Heart right ventricle (tissue), 16 donors: ENCODE results near the gene COASY. TPM values are rescaled to one million over a fixed set of nuclear protein-coding genes. Genes with fewer than 3 reads are reported as not detected.

Source experiments
- ATAC-seq, 8 donors: fragments of 200-7000 bp; cut with Tn5 transposase; one replicate each; pipeline ENCODE4 v1.9.1; 2020; ENCODE audit warnings: mild to moderate bottlenecking in 8 of 8, moderate library complexity in 8 of 8, moderate number of reproducible peaks in 1 of 8
- DNase-seq, 2 donors: peaks; one replicate each; pipeline ENCODE4 v3.0.0-alpha.2; 2020
- H3K27ac ChIP-seq, 10 donors: fragments of 200-600 bp; sonication (generic) in 2 of 10; one replicate each; pipeline versions ENCODE4 v1.5.0 to v1.8.0; 2020 to 2022; ENCODE audit warnings: mild to moderate bottlenecking in 3 of 10
- H3K27me3 ChIP-seq, 7 donors: fragments of 200-600 bp; one replicate each; pipeline ENCODE4 v1.8.0; 2021 to 2022; ENCODE audit warnings: mild to moderate bottlenecking in 2 of 7
- H3K36me3 ChIP-seq, 9 donors: fragments of 200-600 bp; sonication (generic) in 1 of 9; one replicate each; pipeline versions ENCODE4 v1.5.0 to v1.8.0; 2020 to 2022; ENCODE audit warnings: mild to moderate bottlenecking in 2 of 9
- H3K4me1 ChIP-seq, 9 donors: fragments of 200-600 bp; sonication (generic) in 1 of 9; one replicate each; pipeline versions ENCODE4 v1.5.0 to v1.8.0; 2020 to 2022; ENCODE audit warnings: mild to moderate bottlenecking in 4 of 9
- H3K4me3 ChIP-seq, 10 donors: fragments of 200-600 bp; sonication (generic) in 2 of 10; one replicate each; pipeline versions ENCODE4 v1.5.0 to v1.8.0; 2020 to 2022; ENCODE audit warnings: mild to moderate bottlenecking in 7 of 10, moderate library complexity in 2 of 10
- H3K9me3 ChIP-seq, 11 donors: fragments of 200-600 bp in 10 of 11; sonication (generic) in 2 of 11; one replicate each; pipeline versions ENCODE4 v1.5.0 to v1.8.0; 2013 to 2022; ENCODE audit warnings: mild to moderate bottlenecking in 2 of 11, control low read depth in 1 of 11, moderate library complexity in 1 of 11
- CTCF ChIP-seq, 9 donors: fragments of 200-600 bp; sonication (generic) in 2 of 9; IDR thresholded peaks; one replicate each; pipeline versions ENCODE4 v1.5.0 to v1.8.0; 2021 to 2022; ENCODE audit warnings: antibody characterized with exemption in 9 of 9, mild to moderate bottlenecking in 5 of 9, moderate library complexity in 1 of 9
- WGBS, 2 donors: extraction: QIAGEN DNeasy Blood & Tissue Kit; methylation state at CpG; one replicate each; pipeline ENCODE4 v1.1.7; 2013; ENCODE audit warnings: inconsistent platforms in 1 of 2; 5-methylcytosine and 5-hydroxymethylcytosine counted together
- intact Hi-C, 10 donors: fragments of 100-400 bp; cut with DNase I; formaldehyde crosslinking; loops; one replicate each; pipeline versions ENCODE4 v1.11.1 to v1.14.2; 2022
- polyA plus RNA-seq, 2 donors: library from polyadenylated mRNA; stranded (reverse); fragments of 200-250 nt; gene quantifications; one replicate each; pipeline ENCODE4 v1.2.3, GENCODE V29; 2013
- total RNA-seq, 10 donors: library from RNA; stranded (reverse); fragmentation: NEBNext Ultra II Directional in 3 of 10; extraction: Animal tissue kit (Norgen Biotek cat#: 25700) in 3 of 10; gene quantifications; one replicate each; pipeline versions ENCODE4 v1.2.1 to v1.2.4, GENCODE V29; 2021 to 2023
- donor health status: Arrhythmogenic right ventricular cardiomyopathy.
- donor health status: ischemic (EF 13 %, LVEDD 7.1; RV severe dilation, severe dysfunction).
- donor health status: healthy with polysubstance abuse.
- donor health status: DM: no; HTN: yes; CAD: no.
- donor health status: DM: no; HTN: no; CAD: no.
- donor health status: ischemic (EF 25% LVEDD 6.9; RV normal size, moderate dysfunction).
- donor health status: ischemic (EF 25% LVEDD 5.7; RV mildly dilated, moderate dysfunction).
- donor health status: healthy.
- donor health status: DM: yes; HTN: yes; CAD: no.
- donor health status: Ischemic cardiomyopathy.
- donor health status: ischemic (EF 35%, LVEDD 5.7; RV mildly dilated, moderate dysfunction).
- donor health status: nonischemic (EF 11% LVEDD 7.7; RV severe dilation, severe dysfunction).
- donor health status: DM: yes; HTN: yes; CAD: no.
- donor health status: PGD.
- donor health status: ischemic (EF 29% LVEDD 5.4; RV normal size, mild dysfunction).
- donor health status: nonischemic (EF 23%, LVEDD 6.1; RV moderate dilation, normal function).

The COASY gene
- total and polyA plus RNA-seq, 12 donors: 29.7 to 56.9 (median 34.5) TPM

GRCh38 chr17:42520540-42520951, 41.4 kb upstream of the COASY start:
- intact Hi-C loops: loop anchor here in 5 of 10 donors (5.0 to 10.0 kb wide), 6 partner anchors 93 to 556 kb away; partner anchors contain the start of genes CNP (in 1 of the 5), HCRT (in 1 of the 5), HSPB9 (in 1 of the 5) and KAT2A (in 1 of the 5)
- ATAC-seq (peak in 2 of 8 donors; percentile 3 to 4), DNase-seq (no peak)
- WGBS, 2 donors: 37 to 48% methylated on average over 9 of the region's 9 CpGs
- Histone ChIP-seq H3K27me3 (no peaks in the 10 kb centered on the region), H3K27ac (peak overlapping the region; percentile 92 to 98 (median 95)), H3K4me3 (peak overlapping the region in 1 of 10 donors; percentile 17), H3K36me3 (peaks cover 0 to 42% (median 0%) of the 10 kb centered on the region in 9 donors), H3K4me1 (peaks cover 60 to 95% (median 80%) of the 10 kb centered on the region in 9 donors), H3K9me3 (no peaks in the 10 kb centered on the region)
- peak in 7 of 9 donors; percentile 9 to 48 (median 29) for TF ChIP-seq CTCF (IDR thresholded peaks at IDR 0.05)

- Histone ChIP-seq H3K27me3 (no peaks in the 10 kb centered on the region), H3K4me3 (peak overlapping the region in 1 of 10 donors; percentile 17), H3K27ac (peak overlapping the region; percentile 92 to 98 (median 95)), H3K36me3 (peaks cover 0 to 37% (median 0%) of the 10 kb centered on the region in 9 donors), H3K4me1 (peaks cover 63 to 95% (median 84%) of the 10 kb centered on the region in 9 donors), H3K9me3 (no peaks in the 10 kb centered on the region)
- ATAC-seq: no peak
- no peak for TF ChIP-seq CTCF (IDR thresholded peaks at IDR 0.05)
- DNase-seq: no peak
- intact Hi-C loops: loop anchor here in 5 of 10 donors (5.0 to 10.0 kb wide), 6 partner anchors 94 to 556 kb away; partner anchors contain the start of genes CNP (in 1 of the 5), HCRT (in 1 of the 5), HSPB9 (in 1 of the 5) and KAT2A (in 1 of the 5)
- WGBS, 2 donors: 45 to 71% methylated on average over 8 of the region's 8 CpGs
Measured at GRCh38 chr17:42521036-42521435, 40.9 kb upstream of the COASY start.

GRCh38 chr17:42521666-42522262, 40.2 kb upstream of the COASY start:
- intact Hi-C loops: loop anchor here in 5 of 10 donors (5.0 to 10.0 kb wide), 6 partner anchors 94 to 557 kb away; partner anchors contain the start of genes CNP (in 1 of the 5), HCRT (in 1 of the 5), HSPB9 (in 1 of the 5) and KAT2A (in 1 of the 5)
- Histone ChIP-seq H3K4me3 (no peak overlapping the region), H3K4me1 (peaks cover 64 to 95% (median 84%) of the 10 kb centered on the region in 9 donors), H3K27ac (peak overlapping the region; percentile 16 to 98 (median 95)), H3K36me3 (peaks cover 0 to 32% (median 0%) of the 10 kb centered on the region in 9 donors), H3K9me3 (no peaks in the 10 kb centered on the region), H3K27me3 (no peaks in the 10 kb centered on the region)
- WGBS, 2 donors: 50 to 63% methylated on average over 11 of the region's 11 CpGs
- ATAC-seq: no peak
- no peak for TF ChIP-seq CTCF (IDR thresholded peaks at IDR 0.05)
- DNase-seq: no peak

- H3K4me3 ChIP-seq: no peak overlapping the region
- no peaks in the 10 kb centered on the region for H3K9me3 ChIP-seq
- H3K36me3 ChIP-seq: peaks cover 0 to 28% (median 0%) of the 10 kb centered on the region in 9 donors
- peak overlapping the region; percentile 16 to 98 (median 95) for H3K27ac ChIP-seq
- intact Hi-C loops: loop anchor here in 5 of 10 donors (5.0 to 10.0 kb wide), 6 partner anchors 95 to 558 kb away; partner anchors contain the start of genes CNP (in 1 of the 5), HCRT (in 1 of the 5), HSPB9 (in 1 of the 5) and KAT2A (in 1 of the 5)
- H3K27me3 ChIP-seq: no peaks in the 10 kb centered on the region
- TF ChIP-seq CTCF (IDR thresholded peaks at IDR 0.05): no peak
- ATAC-seq (no peak), DNase-seq (no peak)
- 65 to 66% methylated on average over 9 of the region's 9 CpGs for WGBS, 2 donors
- peaks cover 64 to 95% (median 84%) of the 10 kb centered on the region in 9 donors for H3K4me1 ChIP-seq
Measured at GRCh38 chr17:42522263-42522790, 39.6 kb upstream of the COASY start.
